Measurements from ENCODE around the gene ZPBP2.
"Not testable (repeated sequence)": the region's sequence is repeated elsewhere in the genome, so short reads cannot be mapped to it uniquely, and the experiment has no call there.

The ZPBP2 gene

GRCh38 chr17:39855911-39856649 is 11.9 kb upstream of the ZPBP2 start:
- not testable (repeated sequence) for DNase-seq

GRCh38 chr17:39861235-39861634 is 6.8 kb upstream of the ZPBP2 start:
- DNase-seq = no peak

GRCh38 chr17:39863244-39863917 is 4.6 kb upstream of the ZPBP2 start:
- no peak for DNase-seq

GRCh38 chr17:39863918-39864746 is 3.9 kb upstream of the ZPBP2 start, which contains the start of gene IKZF3:
Gene IKZF3, minus strand, starts transcription at chr17:39864312. Its CDS starts 186 bp downstream, at chr17:39864126.
- DNase-seq = no peak

GRCh38 chr17:39866013-39866730 is 1.8 kb upstream of the ZPBP2 start:
- no peak for DNase-seq

- no peak for DNase-seq
Measured at GRCh38 chr17:39867084-39867879, 720 bp upstream of the ZPBP2 start.

- DNase-seq = no peak
Measured at GRCh38 chr17:39868554-39868942, 546 bp downstream of the ZPBP2 start.

GRCh38 chr17:39870776-39871175 is 2.8 kb downstream of the ZPBP2 start:
- no peak for DNase-seq

GRCh38 chr17:39871801-39872200 is 3.8 kb downstream of the ZPBP2 start:
- DNase-seq = no peak

- no peak for DNase-seq
Measured at GRCh38 chr17:39872751-39873150, 4.7 kb downstream of the ZPBP2 start.

GRCh38 chr17:39886102-39886501 is 18.1 kb downstream of the ZPBP2 start:
- not testable (repeated sequence) for DNase-seq

GRCh38 chr17:39887078-39887477 is 19.1 kb downstream of the ZPBP2 start:
- DNase-seq = no peak

- DNase-seq = no peak
Measured at GRCh38 chr17:39889200-39889599, 21.2 kb downstream of the ZPBP2 start.

GRCh38 chr17:39894681-39895376 is 26.8 kb downstream of the ZPBP2 start:
- no peak for DNase-seq

GRCh38 chr17:39898088-39898487 is 30.1 kb downstream of the ZPBP2 start:
- DNase-seq = no peak

GRCh38 chr17:39899215-39899614 is 31.2 kb downstream of the ZPBP2 start:
- no peak for DNase-seq

- DNase-seq = not testable (repeated sequence)
Measured at GRCh38 chr17:39902027-39902426, 34.0 kb downstream of the ZPBP2 start.

- no peak for DNase-seq
Measured at GRCh38 chr17:39903158-39903884, 35.3 kb downstream of the ZPBP2 start.

- DNase-seq = no peak
Measured at GRCh38 chr17:39904990-39905288, 36.9 kb downstream of the ZPBP2 start.

GRCh38 chr17:39908789-39909352 is 40.9 kb downstream of the ZPBP2 start:
- DNase-seq = no peak
